Gastroesophageal sphincter (tissue), 4 donors: ENCODE measurements around the gene PTK6. TPM values are rescaled to one million over a fixed set of nuclear protein-coding genes. Genes with fewer than 3 reads are reported as not detected.

Source experiments
- ATAC-seq: fragments of 150-250 bp; one replicate; pipeline ENCODE4 v1.9.1; 2016; ENCODE audit warnings: mild to moderate bottlenecking, moderate library complexity
- H3K27ac ChIP-seq, 4 donors: fragments of 200-600 bp; sonication (generic) in 3 of 4; 1 replicate in 3 of 4; 2 replicates in 1 of 4; pipeline ENCODE4 v1.5.1; 2016 to 2019
- H3K27me3 ChIP-seq: fragments of 200-600 bp; sonication (generic); one replicate; pipeline ENCODE4 v1.5.1; 2019
- H3K36me3 ChIP-seq, 2 donors: fragments of 200-600 bp; sonication (generic); one replicate each; pipeline ENCODE4 v1.5.1; 2019; ENCODE audit warnings: control low read depth in 1 of 2
- H3K4me1 ChIP-seq, 3 donors: fragments of 200-600 bp; sonication (generic); 1 replicate in 2 of 3; 2 replicates in 1 of 3; pipeline ENCODE4 v1.5.1; 2016 to 2019; ENCODE audit warnings: control low read depth in 2 of 3
- H3K4me3 ChIP-seq, 2 donors: fragments of 200-600 bp; sonication (generic); one replicate each; pipeline ENCODE4 v1.5.1; 2019; ENCODE audit warnings: mild to moderate bottlenecking in 1 of 2, moderate library complexity in 1 of 2
- H3K9me3 ChIP-seq, 3 donors: fragments of 200-600 bp; sonication (generic); one replicate each; pipeline ENCODE4 v1.5.1; 2017 to 2019; ENCODE audit warnings: control low read depth in 2 of 3
- CTCF ChIP-seq, 4 experiments: fragments of 200-600 bp in 2 of 4; fragments of 450-650 bp in 2 of 4; sonication (generic) in 1 of 4; IDR thresholded peaks; one replicate each; pipeline ENCODE4 v1.5.1; 2017 to 2019; ENCODE audit warnings: antibody characterized with exemption in 4 of 4, mild to moderate bottlenecking in 2 of 4, moderate library complexity in 2 of 4
- EP300 ChIP-seq: sonication (generic); formaldehyde crosslinking; IDR thresholded peaks from one replicate; pipeline ENCODE4 v1.6.1; 2017; ENCODE audit warnings: antibody characterized with exemption, mild to moderate bottlenecking
- POLR2A ChIP-seq, 2 donors: fragments of 450-650 bp; IDR thresholded peaks; one replicate each; pipeline ENCODE4 v1.6.1; 2017; ENCODE audit warnings: antibody characterized with exemption in 2 of 2, mild to moderate bottlenecking in 2 of 2, moderate library complexity in 1 of 2
- POLR2AphosphoS5 ChIP-seq: sonication (generic); formaldehyde crosslinking; IDR thresholded peaks from one replicate; pipeline ENCODE4 v1.6.1; 2017; ENCODE audit warnings: antibody characterized with exemption
- WGBS, 2 donors: methylation state at CpG; one replicate each; pipeline ENCODE4 v1.1.5; 2018; ENCODE audit warnings: low coverage in 1 of 2; 5-methylcytosine and 5-hydroxymethylcytosine counted together
- total RNA-seq, 4 donors: library from RNA; depleted of rRNA; stranded (reverse); fragments of >200 nt; gene quantifications; one replicate each; pipeline ENCODE4 v1.1.0, GENCODE V29; 2016

The PTK6 gene
- total RNA-seq, 4 donors from 2014 or later, result 0.13 to 2.1 (median 0.42) TPM; not detected in 1

DNA sequence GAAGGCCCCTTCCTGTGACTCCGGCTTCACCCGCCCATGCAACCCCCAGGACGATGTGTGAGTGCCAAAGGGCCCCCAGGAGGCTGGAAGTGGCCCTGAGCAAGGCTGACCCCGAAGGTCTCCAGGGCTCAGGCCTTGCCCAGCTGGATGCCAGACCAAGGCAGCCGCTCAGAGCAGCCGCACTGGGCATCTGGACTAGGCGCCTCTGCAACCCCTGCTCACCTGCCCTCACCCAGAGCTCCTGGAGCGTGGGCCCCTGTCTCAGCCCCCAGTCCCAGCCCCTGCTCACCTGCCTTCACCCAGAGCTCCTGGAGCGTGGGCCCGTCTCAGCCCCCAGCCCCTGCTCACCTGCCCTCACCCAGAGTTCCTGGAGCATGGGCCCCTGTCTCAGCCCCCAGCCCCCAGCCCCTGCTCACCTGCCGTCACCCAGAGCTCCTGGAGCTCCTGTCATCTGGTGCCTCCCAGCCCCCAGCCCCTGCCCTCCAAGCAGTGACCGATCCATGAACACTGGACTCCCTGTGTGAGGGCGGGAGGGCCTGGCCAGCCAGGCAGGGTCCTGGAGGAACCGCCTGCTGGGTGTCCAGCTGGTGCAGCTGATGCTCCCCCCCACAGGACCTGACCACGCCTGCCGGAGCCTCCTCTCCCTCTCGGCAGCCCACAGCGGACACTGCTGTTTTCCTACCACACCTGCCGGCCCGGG is 9.2 kb upstream of the PTK6 start:
- peaks cover 73% of the 10 kb centered on the region for H3K27me3 ChIP-seq
- no peaks in the 10 kb centered on the region for H3K36me3 ChIP-seq
- H3K27ac ChIP-seq, result no peak overlapping the region
- no peak for TF ChIP-seq POLR2AphosphoS5
- TF ChIP-seq CTCF (IDR thresholded peaks at IDR 0.05), result no peak
- TF ChIP-seq POLR2A (IDR thresholded peaks at IDR 0.05), result no peak
- no peak for TF ChIP-seq EP300
- ATAC-seq, result no peak
- no peak overlapping the region for H3K4me3 ChIP-seq
- H3K9me3 ChIP-seq, result no peaks in the 10 kb centered on the region
- 88% methylated on average over 4 of the region's 20 CpGs; no CpG with 5 or more reads in 1 of the 2 donors for WGBS, 2 donors
- no peaks in the 10 kb centered on the region for H3K4me1 ChIP-seq

DNA sequence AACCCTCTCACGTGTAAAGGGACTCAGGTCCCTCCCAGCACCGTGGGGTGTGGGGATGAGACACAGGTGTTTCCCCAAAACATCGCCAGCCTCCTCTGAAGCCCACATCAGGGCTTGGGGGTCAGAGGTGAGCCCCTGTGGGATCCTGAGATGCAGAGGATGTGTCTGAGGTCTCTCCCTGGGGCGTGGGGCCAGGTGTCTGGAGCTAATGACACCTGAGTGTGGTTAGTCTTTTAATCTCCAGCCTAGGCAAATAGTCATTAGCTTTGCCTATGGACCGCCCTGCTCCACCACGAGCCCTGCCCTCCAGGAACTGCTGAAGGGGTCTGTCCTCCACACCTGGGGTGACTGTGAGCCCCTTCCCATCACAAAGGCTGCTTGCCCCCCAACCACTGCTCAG is 8.6 kb upstream of the PTK6 start:
- no peaks in the 10 kb centered on the region for H3K9me3 ChIP-seq
- WGBS, 2 donors, result 60% methylated on average over 1 of the region's 6 CpGs; no CpG with 5 or more reads in 1 of the 2 donors
- TF ChIP-seq POLR2AphosphoS5 (no peak), POLR2A (IDR thresholded peaks at IDR 0.05) (no peak), EP300 (no peak), CTCF (IDR thresholded peaks at IDR 0.05) (no peak)
- H3K27me3 ChIP-seq, result peaks cover 70% of the 10 kb centered on the region
- H3K4me3 ChIP-seq, result no peak overlapping the region
- H3K36me3 ChIP-seq, result no peaks in the 10 kb centered on the region
- H3K4me1 ChIP-seq, result no peaks in the 10 kb centered on the region
- no peak overlapping the region for H3K27ac ChIP-seq
- ATAC-seq, result no peak

- H3K4me3 ChIP-seq, result no peak overlapping the region
- WGBS, 2 donors, result 75 to 76% methylated on average over 2 to 4 of the region's 19 CpGs
- no peak overlapping the region for H3K27ac ChIP-seq
- peaks cover 62% of the 10 kb centered on the region for H3K27me3 ChIP-seq
- no peaks in the 10 kb centered on the region for H3K4me1 ChIP-seq
- ATAC-seq, result no peak
- no peaks in the 10 kb centered on the region for H3K36me3 ChIP-seq
- no peaks in the 10 kb centered on the region for H3K9me3 ChIP-seq
- no peak for TF ChIP-seq CTCF (IDR thresholded peaks at IDR 0.05)
- TF ChIP-seq EP300, result no peak
Measured at GRCh38 chr20:63544958-63545516, 7.9 kb upstream of the PTK6 start.

DNA sequence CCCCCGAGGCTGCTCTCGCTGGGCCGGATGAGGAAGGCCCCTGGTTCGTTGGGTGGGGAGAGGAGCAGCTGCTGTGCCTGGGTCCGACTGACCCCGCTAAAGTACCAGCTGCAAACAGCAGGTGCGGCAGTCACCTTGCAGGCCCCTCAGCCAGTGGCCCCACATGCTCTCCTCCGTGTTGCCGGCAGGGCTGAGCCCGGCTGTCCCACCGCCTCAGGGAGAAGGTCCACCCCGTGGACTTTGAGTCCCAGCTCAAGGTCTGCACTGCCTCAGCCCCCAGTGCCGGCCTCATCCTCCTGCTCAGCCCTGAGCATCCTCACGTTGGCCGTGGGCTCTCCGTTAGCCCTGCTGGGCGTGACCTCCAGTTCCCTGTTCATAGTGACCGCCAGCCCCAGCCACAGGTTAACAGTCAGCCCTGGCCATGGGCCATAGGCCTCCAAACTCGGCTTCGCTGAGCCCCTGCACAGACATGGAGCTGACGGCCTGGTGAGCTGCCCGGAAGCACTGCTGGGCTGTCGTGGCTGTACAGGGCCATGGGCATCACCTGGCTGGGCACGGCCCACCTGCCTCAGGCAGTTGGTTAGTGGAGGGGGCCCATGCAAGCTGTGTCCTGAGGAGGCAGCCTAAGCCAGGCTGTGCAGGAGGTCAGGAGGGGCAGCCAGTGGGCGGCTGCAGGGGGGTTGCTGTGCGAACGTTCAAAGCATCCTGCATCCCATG is 7.2 kb upstream of the PTK6 start:
- TF ChIP-seq POLR2A (IDR thresholded peaks at IDR 0.05) (no peak), POLR2AphosphoS5 (no peak), EP300 (no peak), CTCF (IDR thresholded peaks at IDR 0.05) (no peak)
- no peak overlapping the region for H3K4me3 ChIP-seq
- peaks cover 56% of the 10 kb centered on the region for H3K27me3 ChIP-seq
- H3K27ac ChIP-seq, result no peak overlapping the region
- no peaks in the 10 kb centered on the region for H3K9me3 ChIP-seq
- no peak for ATAC-seq
- no peaks in the 10 kb centered on the region for H3K4me1 ChIP-seq
- 40 to 80% methylated on average over 1 to 2 of the region's 27 CpGs for WGBS, 2 donors
- no peaks in the 10 kb centered on the region for H3K36me3 ChIP-seq
